SK-N-SH treated with all-trans-retinoic acid at 6 μM for 48 hours (cell line): ENCODE data around the gene TMEM138.

Experiments used
- ATAC-seq: fragments of 200-7000 bp; cut with Tn5 transposase; 3 replicates; pipeline ENCODE4 v1.9.1; 2020; ENCODE audit warnings: mild to moderate bottlenecking, moderate library complexity
- ARNTL ChIP-seq: fragments of 450-650 bp; formaldehyde crosslinking; IDR thresholded peaks from 2 replicates; pipeline ENCODE4 v1.5.0; 2020; ENCODE audit warnings: low read depth, mild to moderate bottlenecking, moderate library complexity, borderline replicate concordance
- BACH2 ChIP-seq: fragments of 250-450 bp; sonication (Bioruptor Pico); IDR thresholded peaks from 2 replicates; pipeline ENCODE4 v1.9.0; 2021; ENCODE audit warnings: mild to moderate bottlenecking, borderline replicate concordance
- CREB5 ChIP-seq: fragments of 250-450 bp; sonication (Bioruptor Pico); IDR thresholded peaks from 2 replicates; pipeline ENCODE4 v1.5.1; 2020; ENCODE audit warnings: low read depth, mild to moderate bottlenecking, moderate library complexity
- CSDC2 ChIP-seq: fragments of 250-450 bp; sonication (Bioruptor Pico); IDR thresholded peaks from 2 replicates; pipeline ENCODE4 v1.5.0; 2020; ENCODE audit warnings: mild to moderate bottlenecking, moderate library complexity
- GLIS3 ChIP-seq: fragments of 250-450 bp; sonication (Bioruptor Pico); IDR thresholded peaks from 2 replicates; pipeline ENCODE4 v1.5.0; 2020; ENCODE audit warnings: mild to moderate bottlenecking, moderate library complexity
- ISL1 ChIP-seq: fragments of 250-450 bp; sonication (Bioruptor Pico); IDR thresholded peaks from 2 replicates; pipeline ENCODE4 v2.1.2; 2022; ENCODE audit warnings: mild to moderate bottlenecking, moderate library complexity
- OSR1 ChIP-seq: fragments of 250-450 bp; sonication (Bioruptor Pico); IDR thresholded peaks from 2 replicates; pipeline ENCODE4 v1.8.0; 2022; ENCODE audit warnings: moderate library complexity, mild to moderate bottlenecking, inconsistent platforms
- PATZ1 ChIP-seq: fragments of 250-450 bp; sonication (Bioruptor Pico); IDR thresholded peaks from 2 replicates; pipeline ENCODE4 v1.8.0; 2020; ENCODE audit warnings: mild to moderate bottlenecking, moderate library complexity, borderline replicate concordance
- PPARA ChIP-seq: fragments of 250-450 bp; sonication (Bioruptor Pico); IDR thresholded peaks from 2 replicates; pipeline ENCODE4 v1.5.0; 2020; ENCODE audit warnings: mild to moderate bottlenecking, borderline replicate concordance
- RARB ChIP-seq: fragments of 250-450 bp; sonication (Bioruptor Pico); IDR thresholded peaks from 2 replicates; pipeline ENCODE4 v1.8.0; 2021; ENCODE audit warnings: mild to moderate bottlenecking, moderate library complexity
- SNAI2 ChIP-seq: fragments of 250-450 bp; sonication (Bioruptor Pico); IDR thresholded peaks from 2 replicates; pipeline ENCODE4 v1.5.0; 2020; ENCODE audit warnings: mild to moderate bottlenecking, moderate library complexity
- TCF4 ChIP-seq: fragments of 250-450 bp; sonication (Bioruptor Pico); IDR thresholded peaks from 2 replicates; pipeline ENCODE4 v1.8.0; 2021; ENCODE audit warnings: mild to moderate bottlenecking, moderate library complexity, borderline replicate concordance
- TOX ChIP-seq: fragments of 250-450 bp; sonication (Bioruptor Pico); IDR thresholded peaks from 2 replicates; pipeline ENCODE4 v1.8.0; 2021; ENCODE audit warnings: mild to moderate bottlenecking, moderate library complexity, borderline replicate concordance
- ZC3H10 ChIP-seq: fragments of 250-450 bp; sonication (Bioruptor Pico); IDR thresholded peaks from 2 replicates; pipeline ENCODE4 v1.5.1; 2021; ENCODE audit warnings: mild to moderate bottlenecking, moderate library complexity
- ZFP3 ChIP-seq: fragments of 250-450 bp; sonication (Bioruptor Pico); IDR thresholded peaks from 2 replicates; pipeline ENCODE4 v1.5.0; 2020; ENCODE audit warnings: mild to moderate bottlenecking, moderate library complexity
- ZFP30 ChIP-seq: fragments of 450-650 bp; formaldehyde crosslinking; IDR thresholded peaks from 2 replicates; pipeline ENCODE4 v1.5.0; 2022; ENCODE audit warnings: mild to moderate bottlenecking, moderate library complexity
- ZNF565 ChIP-seq: fragments of 450-650 bp; formaldehyde crosslinking; conservative IDR thresholded peaks from 2 replicates; pipeline ENCODE4 v1.5.0; 2020; ENCODE audit warnings: low read depth, mild to moderate bottlenecking, moderate library complexity
- ZNF70 ChIP-seq: fragments of 450-650 bp; formaldehyde crosslinking; IDR thresholded peaks from 2 replicates; pipeline ENCODE4 v1.5.0; 2020; ENCODE audit warnings: mild to moderate bottlenecking, moderate library complexity
- ZNF8 ChIP-seq: fragments of 450-650 bp; formaldehyde crosslinking; IDR thresholded peaks from 2 replicates; pipeline ENCODE4 v1.5.0; 2020; ENCODE audit warnings: mild to moderate bottlenecking, moderate library complexity
- TF ChIP-seq, protein P1 (sequence below): fragments of 250-450 bp; sonication (Bioruptor Pico); IDR thresholded peaks from 2 replicates; pipeline ENCODE4 v1.8.0; 2021; ENCODE audit warnings: low read depth, mild to moderate bottlenecking, moderate library complexity, borderline replicate concordance
- TF ChIP-seq, protein P2 (sequence below): fragments of 250-450 bp; sonication (Bioruptor Pico); IDR thresholded peaks from 2 replicates; pipeline ENCODE4 v1.5.1; 2021; ENCODE audit warnings: mild to moderate bottlenecking, moderate library complexity

Gene TMEM138

GRCh38 chr11:61362542-61362875, 335 bp downstream of the TMEM138 start:
- TF ChIP-seq ISL1 (no peak), PATZ1 (no peak), TCF4 (no peak), OSR1 (no peak), ZNF565 (no peak), ZFP30 (CRISPR knock-in tag) (no peak), CSDC2 (CRISPR knock-in tag) (no peak), SNAI2 (no peak), ARNTL (CRISPR knock-in tag) (no peak), TOX (CRISPR knock-in tag) (no peak), CREB5 (CRISPR knock-in tag) (no peak), PPARA (CRISPR knock-in tag) (no peak)
- TF ChIP-seq, protein P1, sequence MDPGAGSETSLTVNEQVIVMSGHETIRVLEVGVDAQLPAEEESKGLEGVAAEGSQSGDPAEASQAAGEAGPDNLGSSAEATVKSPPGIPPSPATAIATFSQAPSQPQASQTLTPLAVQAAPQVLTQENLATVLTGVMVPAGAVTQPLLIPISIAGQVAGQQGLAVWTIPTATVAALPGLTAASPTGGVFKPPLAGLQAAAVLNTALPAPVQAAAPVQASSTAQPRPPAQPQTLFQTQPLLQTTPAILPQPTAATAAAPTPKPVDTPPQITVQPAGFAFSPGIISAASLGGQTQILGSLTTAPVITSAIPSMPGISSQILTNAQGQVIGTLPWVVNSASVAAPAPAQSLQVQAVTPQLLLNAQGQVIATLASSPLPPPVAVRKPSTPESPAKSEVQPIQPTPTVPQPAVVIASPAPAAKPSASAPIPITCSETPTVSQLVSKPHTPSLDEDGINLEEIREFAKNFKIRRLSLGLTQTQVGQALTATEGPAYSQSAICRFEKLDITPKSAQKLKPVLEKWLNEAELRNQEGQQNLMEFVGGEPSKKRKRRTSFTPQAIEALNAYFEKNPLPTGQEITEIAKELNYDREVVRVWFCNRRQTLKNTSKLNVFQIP = no peak
- peak; percentile 38 for ATAC-seq

- TF ChIP-seq, protein P2, sequence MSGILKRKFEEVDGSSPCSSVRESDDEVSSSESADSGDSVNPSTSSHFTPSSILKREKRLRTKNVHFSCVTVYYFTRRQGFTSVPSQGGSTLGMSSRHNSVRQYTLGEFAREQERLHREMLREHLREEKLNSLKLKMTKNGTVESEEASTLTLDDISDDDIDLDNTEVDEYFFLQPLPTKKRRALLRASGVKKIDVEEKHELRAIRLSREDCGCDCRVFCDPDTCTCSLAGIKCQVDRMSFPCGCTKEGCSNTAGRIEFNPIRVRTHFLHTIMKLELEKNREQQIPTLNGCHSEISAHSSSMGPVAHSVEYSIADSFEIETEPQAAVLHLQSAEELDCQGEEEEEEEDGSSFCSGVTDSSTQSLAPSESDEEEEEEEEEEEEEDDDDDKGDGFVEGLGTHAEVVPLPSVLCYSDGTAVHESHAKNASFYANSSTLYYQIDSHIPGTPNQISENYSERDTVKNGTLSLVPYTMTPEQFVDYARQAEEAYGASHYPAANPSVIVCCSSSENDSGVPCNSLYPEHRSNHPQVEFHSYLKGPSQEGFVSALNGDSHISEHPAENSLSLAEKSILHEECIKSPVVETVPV (CRISPR knock-in tag) = no peak
- TF ChIP-seq ZFP30 (CRISPR knock-in tag) (no peak), ZC3H10 (CRISPR knock-in tag) (no peak), ISL1 (no peak), CREB5 (CRISPR knock-in tag) (no peak), OSR1 (no peak), GLIS3 (CRISPR knock-in tag) (no peak), ZNF8 (no peak), ZFP3 (CRISPR knock-in tag) (no peak), TCF4 (no peak), CSDC2 (CRISPR knock-in tag) (no peak)
- TF ChIP-seq, protein P1 = no peak
- no peak for ATAC-seq
These were observed 2.0 kb downstream of the TMEM138 start for GRCh38 chr11:61364012-61364675.

DNA sequence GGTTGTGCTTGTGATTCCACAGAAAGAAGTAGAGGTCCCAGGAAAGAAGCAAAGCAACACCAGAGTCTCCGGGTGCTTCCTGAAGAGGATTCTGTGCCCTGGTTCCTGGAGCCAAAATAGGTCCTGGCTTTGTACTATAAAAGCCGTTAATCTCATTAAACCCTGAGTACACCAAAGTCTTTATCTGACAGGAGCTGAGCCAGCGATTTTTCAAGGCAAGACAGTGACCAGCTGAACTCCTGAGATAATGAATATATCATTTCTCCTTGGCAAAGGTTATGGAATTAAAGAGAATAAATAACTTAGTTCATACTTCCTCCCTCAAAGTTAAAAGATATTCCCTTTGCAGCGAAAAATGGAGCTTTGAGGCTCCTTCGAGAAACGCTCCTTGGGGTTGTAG, 5.2 kb downstream of the TMEM138 start:
- ATAC-seq = no peak
- no peak for TF ChIP-seq CSDC2 (CRISPR knock-in tag)
- no peak for TF ChIP-seq ZFP30 (CRISPR knock-in tag)
- TF ChIP-seq SNAI2 = 0 out of 2 replicates have a peak, but pooled peaks have one; percentile 18
- TF ChIP-seq ISL1 = peak; percentile 55
- TF ChIP-seq, all 23 proteins: peak for 2

DNA sequence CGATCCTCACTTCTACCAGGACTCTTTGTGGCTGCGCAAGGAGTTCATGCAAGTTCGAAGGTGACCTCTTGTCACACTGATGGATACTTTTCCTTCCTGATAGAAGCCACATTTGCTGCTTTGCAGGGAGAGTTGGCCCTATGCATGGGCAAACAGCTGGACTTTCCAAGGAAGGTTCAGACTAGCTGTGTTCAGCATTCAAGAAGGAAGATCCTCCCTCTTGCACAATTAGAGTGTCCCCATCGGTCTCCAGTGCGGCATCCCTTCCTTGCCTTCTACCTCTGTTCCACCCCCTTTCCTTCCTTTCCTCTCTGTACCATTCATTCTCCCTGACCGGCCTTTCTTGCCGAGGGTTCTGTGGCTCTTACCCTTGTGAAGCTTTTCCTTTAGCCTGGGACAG, 6.5 kb downstream of the TMEM138 start:
- ATAC-seq = no peak

More for the DNA sequence above, 6.5 kb downstream of the TMEM138 start:
- TF ChIP-seq PPARA (CRISPR knock-in tag) (no peak), ZFP3 (CRISPR knock-in tag) (no peak), TCF4 (no peak), ZNF8 (no peak), RARB (CRISPR knock-in tag) (no peak), ZNF70 (CRISPR knock-in tag) (no peak), BACH2 (CRISPR knock-in tag) (no peak)
